Measurements from ENCODE around the gene FAM171A1. TPM values are rescaled to one million over a fixed set of nuclear protein-coding genes. Genes with fewer than 3 reads are reported as not detected.
A peak's percentile ranks its signal among the peaks of the same experiment; 100 is the strongest.

FAM171A1 gene
- total RNA-seq, 2 donors from 2014 or later: 16.3 to 24.2 TPM

DNA sequence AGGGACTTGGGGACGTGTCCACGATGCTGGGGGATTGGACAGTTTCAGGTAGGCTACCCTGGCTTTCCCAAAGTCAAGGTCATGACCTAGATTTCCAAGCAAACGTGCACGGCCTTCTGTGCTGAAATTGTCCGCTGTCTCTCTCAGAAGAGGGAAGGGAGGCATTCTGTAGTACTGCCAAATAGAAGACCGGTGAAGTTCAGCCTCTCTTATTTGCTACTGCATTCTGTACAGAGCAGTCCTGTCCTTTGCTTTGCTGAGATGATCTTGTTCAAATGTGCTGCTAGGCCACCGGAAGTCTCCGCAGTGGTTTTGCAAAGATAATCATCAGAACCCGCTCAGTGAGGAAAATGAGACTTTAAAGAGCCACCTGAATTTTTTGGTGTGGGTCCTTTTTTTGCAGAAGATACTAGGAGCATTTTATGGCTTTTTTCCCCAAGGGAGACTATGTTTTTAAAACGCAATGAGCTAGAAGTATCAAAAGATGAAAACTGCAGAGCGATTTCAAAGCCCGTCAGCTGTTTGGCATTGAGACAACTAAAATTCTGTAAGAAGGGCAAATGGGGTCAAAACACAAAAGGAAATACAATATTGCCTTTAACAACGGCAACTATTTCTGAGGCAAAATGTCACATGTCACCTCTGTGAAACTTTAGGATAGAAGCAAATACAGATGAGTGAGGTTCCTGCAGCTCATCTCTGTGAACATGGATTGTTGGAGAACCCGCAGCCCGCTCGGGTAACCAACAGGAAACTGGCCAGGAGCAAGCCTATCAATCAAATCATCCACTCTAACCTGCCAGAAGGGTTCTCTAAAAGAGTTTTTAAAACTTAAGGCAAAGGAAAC lies 201.3 kb downstream of the FAM171A1 start:
- DNase-seq (ENCODE audit: low spot score): no peak
- WGBS: 41% methylated on average over 16 of the region's 16 CpGs
- intact Hi-C loops (cut with DNase I): loop anchor here (5.0 to 10.0 kb wide), 2 partner anchors 65 to 217 kb away; partner anchors contain the start of gene DCLRE1C

DNA sequence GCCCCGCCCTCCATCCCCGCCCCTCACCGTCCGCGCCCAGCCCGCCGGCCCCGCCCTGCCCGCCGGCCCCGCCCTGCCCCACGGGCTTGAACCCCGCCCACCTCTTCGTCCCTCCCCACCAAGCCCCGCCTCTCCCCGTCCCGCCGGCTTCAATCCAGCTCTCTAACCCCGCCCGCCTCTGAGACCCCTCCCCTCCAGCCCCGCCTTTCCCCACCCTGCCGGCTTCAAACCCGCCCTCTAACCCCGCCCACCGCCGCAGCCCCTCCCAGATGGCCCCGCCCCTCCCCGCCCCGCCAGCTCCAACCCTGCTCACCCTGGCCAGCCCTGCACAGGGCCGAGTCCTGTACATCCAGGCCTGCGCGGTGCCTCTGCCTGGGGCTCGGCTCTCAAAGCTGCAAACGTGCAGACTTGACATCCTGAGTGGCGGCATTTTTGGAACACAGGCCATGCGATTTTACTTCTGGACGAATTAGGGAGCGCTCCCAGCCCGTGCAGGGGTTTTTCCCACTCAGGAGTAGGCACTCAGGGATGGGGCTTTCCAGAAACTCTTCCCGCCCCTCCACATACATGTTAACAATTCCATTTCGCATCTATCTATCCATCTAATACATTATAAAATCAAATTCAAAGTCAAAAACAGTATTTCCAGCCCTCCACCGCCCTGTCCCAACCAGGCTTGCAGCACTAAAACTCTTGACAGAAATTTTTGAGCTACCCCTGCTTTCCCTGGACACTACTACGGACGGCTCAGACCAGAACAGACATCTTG lies 202.1 kb downstream of the FAM171A1 start:
- no peaks in the 10 kb centered on the region for H3K9me3 ChIP-seq
- H3K27ac ChIP-seq: no peak overlapping the region
- no peaks in the 10 kb centered on the region for H3K4me1 ChIP-seq (replicated peaks)
- no peaks in the 10 kb centered on the region for H3K27me3 ChIP-seq (replicated peaks; ENCODE audit: insufficient read depth)
- DNase-seq (ENCODE audit: low spot score): peak; percentile 98
- TF ChIP-seq, protein P1, sequence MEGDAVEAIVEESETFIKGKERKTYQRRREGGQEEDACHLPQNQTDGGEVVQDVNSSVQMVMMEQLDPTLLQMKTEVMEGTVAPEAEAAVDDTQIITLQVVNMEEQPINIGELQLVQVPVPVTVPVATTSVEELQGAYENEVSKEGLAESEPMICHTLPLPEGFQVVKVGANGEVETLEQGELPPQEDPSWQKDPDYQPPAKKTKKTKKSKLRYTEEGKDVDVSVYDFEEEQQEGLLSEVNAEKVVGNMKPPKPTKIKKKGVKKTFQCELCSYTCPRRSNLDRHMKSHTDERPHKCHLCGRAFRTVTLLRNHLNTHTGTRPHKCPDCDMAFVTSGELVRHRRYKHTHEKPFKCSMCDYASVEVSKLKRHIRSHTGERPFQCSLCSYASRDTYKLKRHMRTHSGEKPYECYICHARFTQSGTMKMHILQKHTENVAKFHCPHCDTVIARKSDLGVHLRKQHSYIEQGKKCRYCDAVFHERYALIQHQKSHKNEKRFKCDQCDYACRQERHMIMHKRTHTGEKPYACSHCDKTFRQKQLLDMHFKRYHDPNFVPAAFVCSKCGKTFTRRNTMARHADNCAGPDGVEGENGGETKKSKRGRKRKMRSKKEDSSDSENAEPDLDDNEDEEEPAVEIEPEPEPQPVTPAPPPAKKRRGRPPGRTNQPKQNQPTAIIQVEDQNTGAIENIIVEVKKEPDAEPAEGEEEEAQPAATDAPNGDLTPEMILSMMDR (IDR thresholded peaks at IDR 0.05): no peak
- peak; percentile 53 for TF ChIP-seq POLR2A (IDR thresholded peaks at IDR 0.05)
- H3K36me3 ChIP-seq: no peaks in the 10 kb centered on the region
- intact Hi-C loops (cut with DNase I): loop anchor here (5.0 to 10.0 kb wide), 2 partner anchors 64 to 217 kb away; partner anchors contain the start of gene DCLRE1C
- no peak overlapping the region for H3K4me3 ChIP-seq
- WGBS: 31% methylated on average over 13 of the region's 44 CpGs

More for the DNA sequence above, 201.3 kb downstream of the FAM171A1 start:
- no peak for TF ChIP-seq POLR2AphosphoS5 (IDR thresholded peaks at IDR 0.05)
- TF ChIP-seq, protein P1 (IDR thresholded peaks at IDR 0.05): no peak
- TF ChIP-seq POLR2A (IDR thresholded peaks at IDR 0.05): no peak
- Histone ChIP-seq H3K4me1 (replicated peaks) (no peaks in the 10 kb centered on the region), H3K9me3 (no peaks in the 10 kb centered on the region), H3K36me3 (no peaks in the 10 kb centered on the region), H3K4me3 (no peak overlapping the region), H3K27me3 (replicated peaks; ENCODE audit: insufficient read depth) (no peaks in the 10 kb centered on the region), H3K27ac (no peak overlapping the region)

DNA sequence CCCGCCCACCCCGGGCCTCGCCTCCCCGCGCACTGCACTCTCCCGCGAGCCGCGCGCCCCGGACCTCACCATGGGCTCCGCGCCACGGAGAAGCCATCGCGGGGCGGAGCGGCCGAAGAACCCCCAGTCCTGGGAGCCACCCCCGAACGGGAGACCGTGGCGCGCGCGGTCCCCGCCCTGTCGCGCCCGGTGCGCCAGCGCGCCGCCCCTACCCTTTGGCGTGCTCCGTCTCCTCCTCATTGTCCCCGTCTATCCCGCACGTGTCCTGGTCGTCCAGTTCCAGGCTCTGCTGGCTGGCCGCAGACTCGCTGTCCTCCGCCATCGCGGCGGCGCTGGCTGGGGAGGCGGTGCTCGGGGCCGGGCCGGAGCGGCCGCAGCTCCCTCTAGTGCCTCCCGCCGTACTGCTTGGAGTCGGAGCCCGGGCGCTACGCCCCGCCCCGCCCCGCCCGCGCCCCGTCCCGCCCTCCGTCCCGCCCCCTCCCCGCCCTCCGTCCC lies 202.8 kb downstream of the FAM171A1 start, which contains the start of gene NMT2:
Gene NMT2 (minus strand): TSS at position 403 of the 495 bp plus-strand sequence. CDS start 81 bp downstream, at position 322.
- intact Hi-C loops (cut with DNase I): loop anchor here (5.0 to 10.0 kb wide), 2 partner anchors 64 to 216 kb away; partner anchors contain the start of gene DCLRE1C
- WGBS: 0% methylated on average over 7 of the region's 70 CpGs
- Histone ChIP-seq H3K4me1 (replicated peaks) (no peaks in the 10 kb centered on the region), H3K27ac (peak within 1 kb of the TSS; percentile 87 to 91), H3K36me3 (no peaks in the 10 kb centered on the region), H3K4me3 (peak within 1 kb of the TSS; percentile 95 to 97), H3K9me3 (no peaks in the 10 kb centered on the region), H3K27me3 (replicated peaks; ENCODE audit: insufficient read depth) (no peaks in the 10 kb centered on the region)
- peak; percentile 99 for TF ChIP-seq POLR2A (IDR thresholded peaks at IDR 0.05)
- TF ChIP-seq, protein P1 (IDR thresholded peaks at IDR 0.05): peak; percentile 16 to 77 (median 52)
- peak; percentile 91 for TF ChIP-seq POLR2AphosphoS5 (IDR thresholded peaks at IDR 0.05)
- no peak for DNase-seq (ENCODE audit: low spot score)

DNA sequence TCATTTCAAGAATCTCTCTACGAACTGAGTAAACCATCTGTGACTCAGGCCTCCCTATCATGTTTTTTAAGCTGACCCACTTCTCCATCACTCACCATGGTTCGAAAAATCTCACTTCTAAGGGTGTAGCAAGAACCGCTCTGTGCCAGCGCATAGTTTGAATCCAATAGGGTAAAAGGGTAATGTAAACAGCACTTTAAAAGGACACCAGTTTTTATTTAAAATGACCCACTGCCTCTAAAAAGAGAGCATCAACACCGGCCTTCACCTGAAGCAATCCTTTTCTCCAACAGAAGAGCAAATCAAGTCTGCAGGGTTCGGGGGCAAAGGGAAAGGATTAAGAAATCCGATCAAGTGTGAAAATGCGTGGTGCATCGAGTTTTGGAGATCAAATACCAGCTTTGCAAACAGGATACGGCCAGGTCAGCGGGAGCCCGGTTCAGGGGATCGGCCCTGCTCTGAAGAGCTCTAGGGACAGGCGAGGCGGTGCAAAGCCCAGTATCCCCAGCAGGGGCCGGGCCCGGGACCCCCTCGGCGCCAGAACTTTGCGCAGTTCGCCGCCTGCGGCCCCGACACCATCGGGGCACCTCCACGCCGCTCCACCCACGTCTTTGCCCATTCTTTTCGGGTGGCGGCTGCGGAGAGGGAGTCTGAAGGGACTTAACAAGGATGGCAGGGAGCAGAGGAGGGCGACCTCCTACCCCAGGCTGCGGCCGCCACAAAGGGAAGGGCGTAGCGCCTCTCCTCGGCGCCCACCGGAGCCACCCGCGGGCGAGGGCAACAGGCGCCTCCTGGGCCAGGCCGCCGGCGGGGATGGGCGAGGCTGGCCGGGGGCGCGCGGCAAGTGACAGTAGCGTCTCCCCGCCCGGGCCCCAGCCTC lies 203.4 kb downstream of the FAM171A1 start:
- DNase-seq (ENCODE audit: low spot score): peak; percentile 48
- Histone ChIP-seq H3K27me3 (replicated peaks; ENCODE audit: insufficient read depth) (no peaks in the 10 kb centered on the region), H3K4me1 (replicated peaks) (no peaks in the 10 kb centered on the region), H3K4me3 (peak overlapping the region; percentile 95 to 97), H3K36me3 (no peaks in the 10 kb centered on the region), H3K27ac (peak overlapping the region; percentile 87 to 91), H3K9me3 (no peaks in the 10 kb centered on the region)
- TF ChIP-seq POLR2AphosphoS5 (IDR thresholded peaks at IDR 0.05) (peak; percentile 3), POLR2A (IDR thresholded peaks at IDR 0.05) (no peak)
- TF ChIP-seq, protein P1 (IDR thresholded peaks at IDR 0.05): peak in 2 of 4 experiments; percentile 52 to 53
- 2% methylated on average over 41 of the region's 54 CpGs for WGBS
- intact Hi-C loops (cut with DNase I): loop anchor here (5.0 to 10.0 kb wide), 2 partner anchors 63 to 215 kb away; partner anchors contain the start of gene DCLRE1C

Measured in prostate gland (tissue), 2 donors.